ENCODE data around the gene EXOC6. TPM values are rescaled to one million over a fixed set of nuclear protein-coding genes. Genes with fewer than 3 reads are reported as not detected.
"Not testable (repeated sequence)": the region's sequence is repeated elsewhere in the genome, so short reads cannot be mapped to it uniquely, and the experiment has no call there.

Gene EXOC6
- total RNA-seq, 2 donors from 2014 or later: 12.6 to 15.2 TPM

- H3K27ac ChIP-seq: no peak overlapping the region
- H3K4me1 ChIP-seq: no peaks in the 10 kb centered on the region
- DNase-seq: no peak
- intact Hi-C loops (cut with DNase I): no loop called here
- H3K9ac ChIP-seq (ENCODE audit: low read depth in 2 of 2, low read length in 2 of 2): no peak overlapping the region
- H3K4me3 ChIP-seq: no peak overlapping the region
- no peaks in the 10 kb centered on the region for H3K36me3 ChIP-seq
- H3K27me3 ChIP-seq: no peaks in the 10 kb centered on the region
- TF ChIP-seq CTCF (IDR thresholded peaks at IDR 0.05): no peak
- H3K9me3 ChIP-seq: no peaks in the 10 kb centered on the region
Observed at GRCh38 chr10:92907280-92907679, 59.0 kb downstream of the EXOC6 start.

- H3K9me3 ChIP-seq; H3K4me3 ChIP-seq; H3K9ac ChIP-seq (ENCODE audit: low read depth in 2 of 2, low read length in 2 of 2); H3K27ac ChIP-seq; DNase-seq; H3K4me1 ChIP-seq; H3K27me3 ChIP-seq; intact Hi-C loops (cut with DNase I); H3K36me3 ChIP-seq: not testable (repeated sequence)
Observed at GRCh38 chr10:92912631-92913030, 64.3 kb downstream of the EXOC6 start.

GRCh38 chr10:92913973-92914372 lies 65.7 kb downstream of the EXOC6 start:
- Histone ChIP-seq H3K27me3 (no peaks in the 10 kb centered on the region), H3K27ac (no peak overlapping the region), H3K9ac (ENCODE audit: low read depth in 2 of 2, low read length in 2 of 2) (no peak overlapping the region), H3K36me3 (no peaks in the 10 kb centered on the region), H3K4me1 (no peaks in the 10 kb centered on the region), H3K4me3 (no peak overlapping the region), H3K9me3 (no peaks in the 10 kb centered on the region)
- TF ChIP-seq CTCF (IDR thresholded peaks at IDR 0.05): no peak
- no peak for DNase-seq
- intact Hi-C loops (cut with DNase I): no loop called here

- no peaks in the 10 kb centered on the region for H3K27me3 ChIP-seq
- intact Hi-C loops (cut with DNase I): no loop called here
- H3K9me3 ChIP-seq: no peaks in the 10 kb centered on the region
- H3K9ac ChIP-seq (ENCODE audit: low read depth in 2 of 2, low read length in 2 of 2): no peak overlapping the region
- DNase-seq: peak; percentile 60
- H3K4me1 ChIP-seq: no peaks in the 10 kb centered on the region
- peak; percentile 64 for TF ChIP-seq CTCF (IDR thresholded peaks at IDR 0.05)
- H3K4me3 ChIP-seq: no peak overlapping the region
- H3K36me3 ChIP-seq: no peaks in the 10 kb centered on the region
- no peak overlapping the region for H3K27ac ChIP-seq
Observed at GRCh38 chr10:92914478-92915325, 66.4 kb downstream of the EXOC6 start.

GRCh38 chr10:92915892-92916291 lies 67.6 kb downstream of the EXOC6 start:
- no peak for DNase-seq
- Histone ChIP-seq H3K9ac (ENCODE audit: low read depth in 2 of 2, low read length in 2 of 2) (no peak overlapping the region), H3K27me3 (no peaks in the 10 kb centered on the region), H3K9me3 (no peaks in the 10 kb centered on the region), H3K27ac (no peak overlapping the region), H3K4me1 (no peaks in the 10 kb centered on the region), H3K4me3 (no peak overlapping the region), H3K36me3 (no peaks in the 10 kb centered on the region)
- intact Hi-C loops (cut with DNase I): no loop called here
- TF ChIP-seq CTCF (IDR thresholded peaks at IDR 0.05): no peak

GRCh38 chr10:92916433-92916832 lies 68.1 kb downstream of the EXOC6 start:
- DNase-seq: no peak
- Histone ChIP-seq H3K36me3 (no peaks in the 10 kb centered on the region), H3K4me3 (no peak overlapping the region), H3K27ac (no peak overlapping the region), H3K27me3 (no peaks in the 10 kb centered on the region), H3K9ac (ENCODE audit: low read depth in 2 of 2, low read length in 2 of 2) (no peak overlapping the region), H3K4me1 (no peaks in the 10 kb centered on the region), H3K9me3 (no peaks in the 10 kb centered on the region)
- no peak for TF ChIP-seq CTCF (IDR thresholded peaks at IDR 0.05)
- intact Hi-C loops (cut with DNase I): no loop called here

Data from colonic mucosa (tissue), 4 donors.